PC-9 (cell line): Measurements from ENCODE around the gene ACHE. TPM values are rescaled to one million over a fixed set of nuclear protein-coding genes. Genes with fewer than 3 reads are reported as not detected.

Source experiments
- BruUV-seq: library from RNA; stranded (reverse); fragments of 400-500 nt; replicated peaks from 2 replicates; lab custom pipeline; 2021; lab: Mats Ljungman, UMichigan
- CTCF ChIA-PET: fragments of 300-600 bp; sonication (Branson Sonifier 250); formaldehyde crosslinking; loops from one replicate; lab custom pipeline; 2022; ENCODE audit warnings: antibody characterized with exemption; lab: Charles Lee
- POLR2A ChIA-PET: fragments of 300-600 bp; sonication (Branson Sonifier 250); formaldehyde crosslinking; loops from one replicate; lab custom pipeline; 2022; ENCODE audit warnings: antibody characterized with exemption; ENCODE audit not compliant: unreplicated experiment; lab: Charles Lee
- DNase-seq, 2 experiments: peaks; one replicate each; pipeline versions ENCODE4 v3.0.0 to v3.0.0-alpha.2; 2015 to 2022; ENCODE audit warnings: mixed read lengths in 1 of 2
- H2AFZ ChIP-seq: fragments of 200-600 bp; sonication (generic); 2 replicates; pipeline ENCODE4 v1.8.1; 2017; ENCODE audit warnings: antibody characterized with exemption
- H3F3A ChIP-seq: fragments of 200-600 bp; sonication (generic); 2 replicates; pipeline ENCODE4 v1.8.1; 2017; ENCODE audit warnings: antibody characterized with exemption, mild to moderate bottlenecking, low read depth; ENCODE audit not compliant: insufficient read depth
- H3K27ac ChIP-seq: fragments of 200-600 bp; sonication (generic); 2 replicates; pipeline ENCODE4 v1.6.1; 2016; ENCODE audit warnings: mixed run types
- H3K27me3 ChIP-seq: fragments of 200-600 bp; sonication (generic); 2 replicates; pipeline ENCODE4 v1.6.1; 2016; ENCODE audit warnings: low read depth, mixed run types; ENCODE audit not compliant: insufficient read depth
- H3K36me3 ChIP-seq: fragments of 200-600 bp; sonication (generic); 2 replicates; pipeline ENCODE4 v1.6.1; 2016; ENCODE audit warnings: low read depth, mixed run types
- H3K4me1 ChIP-seq: fragments of 200-600 bp; sonication (generic); replicated peaks from 2 replicates; pipeline ENCODE4 v1.6.1; 2016; ENCODE audit warnings: mixed run types; ENCODE audit not compliant: insufficient read depth
- H3K4me2 ChIP-seq: fragments of 200-600 bp; sonication (generic); 2 replicates; pipeline ENCODE4 v1.6.1; 2017; ENCODE audit warnings: mixed run types
- H3K4me3 ChIP-seq: fragments of 200-600 bp; sonication (generic); 2 replicates; pipeline ENCODE4 v1.6.1; 2016; ENCODE audit warnings: mixed run types
- H3K79me2 ChIP-seq: fragments of 200-600 bp; sonication (generic); 2 replicates; pipeline ENCODE4 v1.6.1; 2017; ENCODE audit warnings: low read depth, mixed run types
- H3K9me2 ChIP-seq: fragments of 200-600 bp; sonication (generic); 2 replicates; pipeline ENCODE4 v1.8.1; 2017; ENCODE audit warnings: mild to moderate bottlenecking; ENCODE audit not compliant: insufficient read depth
- H3K9me3 ChIP-seq: fragments of 200-600 bp; sonication (generic); 2 replicates; pipeline ENCODE4 v1.8.1; 2016; ENCODE audit warnings: low read depth; ENCODE audit not compliant: insufficient read depth
- H4K20me1 ChIP-seq: fragments of 200-600 bp; sonication (generic); 2 replicates; pipeline ENCODE4 v1.8.1; 2017; ENCODE audit not compliant: insufficient read depth
- EZH2 ChIP-seq: fragments of 200-600 bp; sonication (generic); IDR thresholded peaks from 2 replicates; pipeline ENCODE4 v1.8.0; 2017; ENCODE audit warnings: antibody characterized with exemption, low read depth
- intact Hi-C: fragments of 100-400 bp; cut with micrococcal nuclease; formaldehyde crosslinking; loops from one replicate; pipeline ENCODE4 v1.10.0; 2022; ENCODE audit not compliant: unreplicated experiment
- total RNA-seq: library from RNA; stranded (reverse); gene quantifications from 2 replicates; pipeline ENCODE4 v1.2.3, GENCODE V29; 2021
- TF ChIP-seq, protein P1 (sequence below): fragments of 200-600 bp; sonication (generic); conservative IDR thresholded peaks from 2 replicates; pipeline ENCODE4 v1.6.1; 2017; ENCODE audit warnings: mixed run types, antibody characterized with exemption, mild to moderate bottlenecking, moderate library complexity

The ACHE gene
- total RNA-seq, 1 experiment from 2014 or later = 0.35 TPM

DNA sequence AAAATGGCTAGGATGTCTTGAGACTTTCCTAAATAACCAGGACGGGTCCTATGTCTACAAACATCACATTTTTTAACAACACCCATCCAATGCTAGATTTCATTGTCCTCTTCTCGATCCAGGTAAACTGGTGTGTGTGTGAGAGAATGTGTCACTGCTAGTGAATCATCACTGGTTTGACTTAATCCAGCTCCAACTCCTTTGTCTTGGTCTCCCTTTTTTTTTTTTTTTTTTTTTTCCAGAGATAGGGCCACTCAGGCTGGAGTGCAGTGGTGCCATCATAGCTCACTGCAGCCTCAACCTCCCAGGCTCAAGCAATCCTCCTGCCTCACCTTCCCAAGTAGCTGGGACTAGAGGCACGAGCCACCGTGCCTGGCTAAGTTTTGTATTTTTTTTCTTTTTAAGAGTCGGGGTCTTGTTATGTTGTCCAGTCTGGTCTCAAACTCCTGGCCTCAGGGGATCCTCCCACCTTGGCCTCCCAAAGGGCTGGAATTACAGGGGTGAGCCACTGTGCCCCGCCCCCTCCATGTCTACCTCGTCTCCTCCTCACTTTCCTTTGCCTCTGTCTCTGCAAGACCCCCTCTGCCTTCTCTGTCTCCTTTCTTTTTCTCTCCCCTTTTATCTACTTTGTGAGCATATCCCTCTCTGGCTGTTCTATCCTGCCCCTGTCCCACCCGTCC lies 4.0 kb downstream of the ACHE start:
- Histone ChIP-seq H2AFZ (no peak overlapping the region), H4K20me1 (no peaks in the 10 kb centered on the region; the same call in 1 of the 2 replicates), H3K9me3 (no peaks in the 10 kb centered on the region), H3F3A (peaks cover 45% of the 10 kb centered on the region), H3K27me3 (peaks cover 11% of the 10 kb centered on the region; the same call in 1 of the 2 replicates), H3K27ac (no peak overlapping the region; the same call in 1 of the 2 replicates), H3K4me3 (no peak overlapping the region; the same call in 1 of the 2 replicates), H3K4me2 (peak overlapping the region; percentile 98; the same call in 1 of the 2 replicates), H3K4me1 (peaks cover 26% of the 10 kb centered on the region), H3K36me3 (peaks cover 5% of the 10 kb centered on the region), H3K79me2 (peaks cover 25% of the 10 kb centered on the region), H3K9me2 (no peaks in the 10 kb centered on the region)
- TF ChIP-seq, protein P1, sequence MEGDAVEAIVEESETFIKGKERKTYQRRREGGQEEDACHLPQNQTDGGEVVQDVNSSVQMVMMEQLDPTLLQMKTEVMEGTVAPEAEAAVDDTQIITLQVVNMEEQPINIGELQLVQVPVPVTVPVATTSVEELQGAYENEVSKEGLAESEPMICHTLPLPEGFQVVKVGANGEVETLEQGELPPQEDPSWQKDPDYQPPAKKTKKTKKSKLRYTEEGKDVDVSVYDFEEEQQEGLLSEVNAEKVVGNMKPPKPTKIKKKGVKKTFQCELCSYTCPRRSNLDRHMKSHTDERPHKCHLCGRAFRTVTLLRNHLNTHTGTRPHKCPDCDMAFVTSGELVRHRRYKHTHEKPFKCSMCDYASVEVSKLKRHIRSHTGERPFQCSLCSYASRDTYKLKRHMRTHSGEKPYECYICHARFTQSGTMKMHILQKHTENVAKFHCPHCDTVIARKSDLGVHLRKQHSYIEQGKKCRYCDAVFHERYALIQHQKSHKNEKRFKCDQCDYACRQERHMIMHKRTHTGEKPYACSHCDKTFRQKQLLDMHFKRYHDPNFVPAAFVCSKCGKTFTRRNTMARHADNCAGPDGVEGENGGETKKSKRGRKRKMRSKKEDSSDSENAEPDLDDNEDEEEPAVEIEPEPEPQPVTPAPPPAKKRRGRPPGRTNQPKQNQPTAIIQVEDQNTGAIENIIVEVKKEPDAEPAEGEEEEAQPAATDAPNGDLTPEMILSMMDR = no peak
- TF ChIP-seq EZH2 = no peak
- BruUV-seq = no TSS peak
- DNase-seq = peak in 1 of 2 experiments; percentile 78
- intact Hi-C loops = loop anchor here (5.0 to 10.0 kb wide), 4 partner anchors 64 to 643 kb away; partner anchors contain the start of gene EPHB4
- CTCF ChIA-PET = interaction anchor here (0.6 kb wide), 5 partner anchors 14 to 1019 kb away, joined by 3 to 12 read pairs (median 5); no protein-coding TSS in a partner anchor
- POLR2A ChIA-PET = interaction anchor here (0.6 kb wide), 4 partner anchors 9 to 171 kb away, joined by 3 to 17 read pairs (median 5); no protein-coding TSS in a partner anchor

DNA sequence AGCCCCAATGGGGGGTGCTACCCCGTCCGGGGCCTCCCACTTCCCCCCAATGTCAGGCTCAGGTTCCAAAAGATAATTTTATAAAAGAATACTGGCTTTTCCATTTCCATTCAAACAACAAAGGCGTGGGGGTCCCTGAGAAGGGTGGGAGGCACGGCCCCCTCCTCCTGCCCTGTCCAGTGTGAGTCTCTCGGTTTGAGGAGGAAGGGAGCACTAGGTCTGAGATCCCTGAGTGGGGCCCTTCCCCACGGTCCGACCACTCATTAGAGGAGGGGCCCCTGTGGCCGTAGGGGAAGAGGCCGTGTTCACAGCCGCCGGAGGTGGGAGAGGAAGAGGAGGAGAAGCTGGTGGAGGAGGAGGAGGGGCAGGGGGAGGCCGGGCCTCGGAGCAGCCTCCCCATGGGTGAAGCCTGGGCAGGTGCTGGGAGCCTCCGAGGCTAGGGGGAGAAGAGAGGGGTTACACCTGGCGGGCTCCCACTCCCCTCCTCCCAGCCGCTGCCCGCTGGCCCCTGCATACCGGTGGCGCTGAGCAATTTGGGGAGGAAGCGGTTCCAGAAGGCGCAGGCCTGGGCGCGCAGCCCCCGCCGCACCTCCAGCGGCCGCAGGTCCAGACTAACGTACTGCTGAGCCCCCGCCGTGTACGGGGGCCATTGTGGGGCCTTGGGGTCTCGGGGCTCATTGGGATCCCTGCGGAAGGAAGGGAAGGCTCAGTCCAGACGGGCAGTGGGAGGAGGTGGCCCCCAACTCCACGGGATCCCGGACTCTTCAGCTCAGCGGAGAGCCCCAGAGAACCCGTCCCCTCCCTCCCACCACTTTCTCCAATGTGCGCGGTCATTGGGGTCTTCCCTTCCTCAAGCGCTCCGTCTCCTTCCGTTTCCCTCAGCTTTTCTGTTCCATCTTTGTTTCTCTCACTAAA lies 4.8 kb downstream of the ACHE start:
- TF ChIP-seq, protein P1 = no peak; the same call in 1 of the 2 replicates
- no peak for TF ChIP-seq EZH2
- peak overlapping the region; percentile 77 for H3K4me3 ChIP-seq
- CTCF ChIA-PET = interaction anchor here (0.6 kb wide), 4 partner anchors 14 to 1018 kb away, joined by 3 to 9 read pairs (median 5); no protein-coding TSS in a partner anchor
- H3K9me3 ChIP-seq = no peaks in the 10 kb centered on the region
- H3K27ac ChIP-seq = peak overlapping the region; percentile 90
- peak overlapping the region; percentile 93 for H2AFZ ChIP-seq
- H3K4me2 ChIP-seq = peak overlapping the region; percentile 98
- no peak for DNase-seq
- TSS peak; percentile 8 for BruUV-seq
- H3K4me1 ChIP-seq = peaks cover 26% of the 10 kb centered on the region
- peaks cover 25% of the 10 kb centered on the region for H3K79me2 ChIP-seq
- peaks cover 45% of the 10 kb centered on the region for H3F3A ChIP-seq
- peaks cover 11% of the 10 kb centered on the region for H3K36me3 ChIP-seq
- no peaks in the 10 kb centered on the region for H3K9me2 ChIP-seq
- POLR2A ChIA-PET = interaction anchor here (0.6 to 0.7 kb wide), 5 partner anchors 13 to 292 kb away, joined by 3 to 17 read pairs (median 7); no protein-coding TSS in a partner anchor
- H3K27me3 ChIP-seq = peaks cover 7% of the 10 kb centered on the region; the same call in 1 of the 2 replicates
- no peaks in the 10 kb centered on the region; the same call in 1 of the 2 replicates for H4K20me1 ChIP-seq
- intact Hi-C loops = loop anchor here (1.0 to 10.0 kb wide), 5 partner anchors 64 to 644 kb away; partner anchors contain the start of genes EPHB4 and GNB2
